OCI-LY1 (cell line): Measurements from ENCODE around the gene PDE11A.

ENCODE experiments used
- H2AFZ ChIP-seq: fragments of 200-600 bp; sonication (generic), shearing (Covaris generic); 2 replicates; pipeline ENCODE4 v1.6.0; 2014; ENCODE audit warnings: antibody characterized with exemption, mild to moderate bottlenecking, low read length
- H3F3A ChIP-seq: fragments of 200-600 bp; sonication (generic), shearing (Covaris generic); 2 replicates; pipeline ENCODE4 v1.6.0; 2014; ENCODE audit warnings: mild to moderate bottlenecking, antibody characterized with exemption, low read length, moderate library complexity; ENCODE audit not compliant: insufficient read depth
- H3K27ac ChIP-seq: fragments of 200-600 bp; sonication (generic); 2 replicates; pipeline ENCODE4 v1.5.1; 2014; ENCODE audit warnings: low read length, mixed run types, mild to moderate bottlenecking, low read depth; ENCODE audit not compliant: poor library complexity, severe bottlenecking
- H3K27me3 ChIP-seq: fragments of 200-600 bp; sonication (generic); 2 replicates; pipeline ENCODE4 v1.6.0; 2014; ENCODE audit warnings: antibody characterized with exemption, mild to moderate bottlenecking, low read length, moderate library complexity; ENCODE audit not compliant: insufficient read depth
- H3K36me3 ChIP-seq: fragments of 200-600 bp; sonication (generic); 2 replicates; pipeline ENCODE4 v1.6.1; 2014; ENCODE audit warnings: mild to moderate bottlenecking, antibody characterized with exemption, low read length, moderate library complexity, mixed read lengths; ENCODE audit not compliant: insufficient read depth
- H3K4me1 ChIP-seq: fragments of 200-600 bp; sonication (generic); 2 replicates; pipeline ENCODE4 v1.5.1; 2014; ENCODE audit warnings: mild to moderate bottlenecking, low read length, moderate library complexity; ENCODE audit not compliant: insufficient read depth, severe bottlenecking
- H3K4me2 ChIP-seq: fragments of 200-600 bp; sonication (generic), shearing (Covaris generic); 2 replicates; pipeline ENCODE4 v1.6.1; 2014; ENCODE audit warnings: low read length
- H3K4me3 ChIP-seq: fragments of 200-600 bp; sonication (generic); 2 replicates; pipeline ENCODE4 v1.5.1; 2014; ENCODE audit warnings: low read length, low read depth, mild to moderate bottlenecking, mixed read lengths; ENCODE audit not compliant: poor library complexity, severe bottlenecking
- H3K79me2 ChIP-seq: fragments of 200-600 bp; shearing (Covaris generic); 2 replicates; pipeline ENCODE4 v1.6.1; 2016; ENCODE audit warnings: mixed run types, low read length, mixed read lengths; ENCODE audit not compliant: insufficient read depth
- H3K9ac ChIP-seq: fragments of 200-600 bp; sonication (generic), shearing (Covaris generic); 2 replicates; pipeline ENCODE4 v1.6.1; 2014; ENCODE audit warnings: mild to moderate bottlenecking, low read length, mixed read lengths
- H3K9me2 ChIP-seq: fragments of 200-600 bp; sonication (generic), shearing (Covaris generic); 2 replicates; pipeline ENCODE4 v1.6.1; 2014; ENCODE audit warnings: low read depth, mild to moderate bottlenecking, low read length, mixed read lengths
- H3K9me3 ChIP-seq: fragments of 200-600 bp; shearing (Covaris generic); 2 replicates; pipeline ENCODE4 v1.6.1; 2014; ENCODE audit warnings: low read length, mixed read lengths
- H4K20me1 ChIP-seq: fragments of 200-600 bp; sonication (generic), shearing (Covaris generic); 2 replicates; pipeline ENCODE4 v1.6.0; 2016; ENCODE audit warnings: mild to moderate bottlenecking, low read length; ENCODE audit not compliant: insufficient read depth
- EZH2 ChIP-seq: fragments of 200-600 bp; sonication (generic), shearing (Covaris generic); IDR thresholded peaks from 2 replicates; pipeline ENCODE4 v1.8.0; 2017; ENCODE audit warnings: borderline replicate concordance, mixed run types, mild to moderate bottlenecking, antibody characterized with exemption, low read length, moderate library complexity, mixed read lengths
- TF ChIP-seq, protein P1 (sequence below): fragments of 200-600 bp; sonication (generic), shearing (Covaris generic); IDR thresholded peaks from 2 replicates; pipeline ENCODE4 v1.5.1; 2017; ENCODE audit warnings: mild to moderate bottlenecking, antibody characterized with exemption, low read length, moderate library complexity, mixed read lengths

Gene PDE11A

DNA sequence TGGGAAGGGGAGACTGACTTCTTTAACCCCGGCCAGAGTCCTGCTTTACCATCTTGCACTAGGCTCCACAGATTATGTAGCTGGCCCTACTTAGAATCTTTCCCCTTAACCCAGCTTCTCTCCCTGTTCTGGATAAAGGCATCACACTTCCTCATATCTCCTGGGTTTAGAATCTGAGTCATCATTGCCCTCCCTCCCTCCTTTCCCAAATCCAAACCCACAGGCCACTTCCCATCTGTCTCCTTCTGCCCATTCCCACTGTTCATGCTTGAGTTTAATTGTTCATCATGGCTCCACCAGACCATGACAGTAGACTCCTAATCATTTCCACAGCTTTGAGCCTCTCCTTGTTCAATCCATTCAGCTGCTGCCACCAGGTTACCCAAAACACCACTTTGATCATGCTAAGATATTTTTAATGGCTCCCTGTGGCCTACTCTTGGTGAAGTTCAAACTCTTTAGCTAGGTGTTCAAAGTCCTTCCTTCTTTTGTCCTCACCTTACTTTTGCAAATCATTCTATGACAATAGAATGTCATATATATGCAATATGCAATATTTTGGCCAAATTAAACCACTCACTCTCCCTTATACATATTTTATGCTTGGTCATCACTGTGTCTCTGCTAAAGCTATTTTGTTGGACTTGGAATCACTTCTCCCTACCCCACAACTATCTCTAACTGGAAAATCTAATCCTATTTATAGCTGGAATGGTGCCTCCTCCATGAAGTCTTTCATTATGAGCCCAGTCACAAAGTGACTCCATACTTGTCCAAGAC is 5.5 kb downstream of the PDE11A start:
- Histone ChIP-seq H2AFZ (no peak overlapping the region), H3K27me3 (no peaks in the 10 kb centered on the region), H3K79me2 (no peaks in the 10 kb centered on the region), H3K4me1 (no peaks in the 10 kb centered on the region), H3K9me2 (no peaks in the 10 kb centered on the region), H3F3A (no peaks in the 10 kb centered on the region), H3K9me3 (no peaks in the 10 kb centered on the region), H3K36me3 (no peaks in the 10 kb centered on the region), H3K4me2 (no peak overlapping the region), H3K27ac (no peak overlapping the region), H4K20me1 (no peaks in the 10 kb centered on the region), H3K9ac (no peak overlapping the region), H3K4me3 (no peak overlapping the region)
- no peak for TF ChIP-seq EZH2
- TF ChIP-seq, protein P1, sequence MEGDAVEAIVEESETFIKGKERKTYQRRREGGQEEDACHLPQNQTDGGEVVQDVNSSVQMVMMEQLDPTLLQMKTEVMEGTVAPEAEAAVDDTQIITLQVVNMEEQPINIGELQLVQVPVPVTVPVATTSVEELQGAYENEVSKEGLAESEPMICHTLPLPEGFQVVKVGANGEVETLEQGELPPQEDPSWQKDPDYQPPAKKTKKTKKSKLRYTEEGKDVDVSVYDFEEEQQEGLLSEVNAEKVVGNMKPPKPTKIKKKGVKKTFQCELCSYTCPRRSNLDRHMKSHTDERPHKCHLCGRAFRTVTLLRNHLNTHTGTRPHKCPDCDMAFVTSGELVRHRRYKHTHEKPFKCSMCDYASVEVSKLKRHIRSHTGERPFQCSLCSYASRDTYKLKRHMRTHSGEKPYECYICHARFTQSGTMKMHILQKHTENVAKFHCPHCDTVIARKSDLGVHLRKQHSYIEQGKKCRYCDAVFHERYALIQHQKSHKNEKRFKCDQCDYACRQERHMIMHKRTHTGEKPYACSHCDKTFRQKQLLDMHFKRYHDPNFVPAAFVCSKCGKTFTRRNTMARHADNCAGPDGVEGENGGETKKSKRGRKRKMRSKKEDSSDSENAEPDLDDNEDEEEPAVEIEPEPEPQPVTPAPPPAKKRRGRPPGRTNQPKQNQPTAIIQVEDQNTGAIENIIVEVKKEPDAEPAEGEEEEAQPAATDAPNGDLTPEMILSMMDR = no peak

DNA sequence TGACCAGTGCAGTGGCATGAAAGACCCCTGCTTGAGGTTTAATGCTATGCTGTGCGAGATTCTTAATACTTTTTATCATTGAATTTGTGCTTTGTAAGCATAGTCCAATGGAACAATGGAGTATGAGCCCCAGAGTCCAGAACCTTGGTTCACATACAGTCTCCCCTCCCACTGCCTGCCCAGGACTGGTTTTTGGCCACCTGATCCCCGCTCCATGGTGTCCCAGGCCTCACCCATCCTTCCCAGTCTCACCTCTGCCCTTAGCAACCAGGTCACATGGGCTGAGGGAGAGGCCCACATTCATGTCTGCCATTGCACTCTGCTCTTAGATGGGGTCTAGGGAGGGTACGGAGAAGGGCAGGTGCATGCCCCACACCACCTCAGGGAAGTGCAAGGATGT is 6.3 kb downstream of the PDE11A start:
- Histone ChIP-seq H3K27me3 (no peaks in the 10 kb centered on the region), H3K9me2 (no peaks in the 10 kb centered on the region), H3K4me3 (no peak overlapping the region), H3K9me3 (no peaks in the 10 kb centered on the region), H3K4me2 (no peak overlapping the region), H3K36me3 (no peaks in the 10 kb centered on the region), H4K20me1 (no peaks in the 10 kb centered on the region), H3F3A (no peaks in the 10 kb centered on the region), H3K9ac (no peak overlapping the region), H3K79me2 (no peaks in the 10 kb centered on the region), H2AFZ (no peak overlapping the region), H3K4me1 (no peaks in the 10 kb centered on the region), H3K27ac (no peak overlapping the region)
- TF ChIP-seq EZH2 = no peak
- TF ChIP-seq, protein P1 = no peak

DNA sequence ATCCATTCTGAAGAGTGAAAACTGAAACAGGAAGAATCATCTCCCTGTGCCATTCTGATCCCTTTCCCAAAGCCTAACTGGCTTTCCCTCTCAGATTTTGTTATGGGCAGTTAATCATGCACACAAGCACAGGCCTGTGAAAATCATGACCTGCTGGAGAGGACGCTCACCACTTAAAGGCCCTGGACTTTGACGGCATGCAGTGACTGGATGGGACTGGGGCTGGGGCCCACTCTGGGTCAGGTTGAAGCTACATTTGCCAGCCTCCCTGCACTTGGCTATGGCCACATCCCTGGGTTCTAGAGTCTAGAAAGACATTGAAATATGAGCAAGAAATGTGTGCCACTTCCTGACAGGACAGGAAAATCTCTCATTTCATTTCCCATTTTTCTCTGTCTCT is 12.9 kb downstream of the PDE11A start:
- Histone ChIP-seq H2AFZ (no peak overlapping the region), H3K27me3 (no peaks in the 10 kb centered on the region), H3K9ac (no peak overlapping the region), H3K4me3 (no peak overlapping the region), H3K9me2 (no peaks in the 10 kb centered on the region), H3K79me2 (no peaks in the 10 kb centered on the region), H3K9me3 (no peaks in the 10 kb centered on the region), H3K36me3 (no peaks in the 10 kb centered on the region), H3K4me1 (no peaks in the 10 kb centered on the region), H4K20me1 (no peaks in the 10 kb centered on the region), H3K4me2 (no peak overlapping the region), H3F3A (no peaks in the 10 kb centered on the region), H3K27ac (no peak overlapping the region)
- no peak for TF ChIP-seq EZH2

DNA sequence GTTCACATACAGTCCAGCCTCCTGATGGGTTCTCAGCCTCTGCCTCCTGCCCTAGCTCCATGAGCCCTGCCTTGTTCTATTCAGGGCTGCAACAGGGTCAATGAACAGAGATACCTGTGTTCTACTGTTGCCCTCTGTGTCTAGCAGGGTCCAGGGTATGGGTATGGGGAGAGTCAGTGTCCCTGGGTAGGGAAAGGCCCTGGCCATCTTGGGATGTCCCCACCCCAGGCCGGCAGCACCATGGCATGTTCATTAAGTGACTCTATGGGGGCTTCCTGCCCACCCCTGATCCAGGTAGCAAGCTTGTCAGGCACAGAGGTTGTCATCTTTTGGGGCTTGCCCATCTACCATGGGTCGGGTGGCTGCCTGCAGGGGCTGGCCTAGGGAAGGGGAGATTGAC is 13.5 kb downstream of the PDE11A start:
- Histone ChIP-seq H3F3A (no peaks in the 10 kb centered on the region), H3K36me3 (no peaks in the 10 kb centered on the region), H3K9me3 (no peaks in the 10 kb centered on the region), H3K4me3 (no peak overlapping the region), H2AFZ (no peak overlapping the region), H4K20me1 (no peaks in the 10 kb centered on the region), H3K27ac (no peak overlapping the region), H3K9me2 (no peaks in the 10 kb centered on the region), H3K79me2 (no peaks in the 10 kb centered on the region), H3K4me2 (no peak overlapping the region), H3K27me3 (no peaks in the 10 kb centered on the region), H3K9ac (no peak overlapping the region), H3K4me1 (no peaks in the 10 kb centered on the region)
- no peak for TF ChIP-seq EZH2
- TF ChIP-seq, protein P1 = no peak
